K562 (cell line): ENCODE data around the gene TDRD12. TPM values are rescaled to one million over a fixed set of nuclear protein-coding genes. Genes with fewer than 3 reads are reported as not detected.

Source experiments
- ATAC-seq: fragments of 200-7000 bp; cut with Tn5 transposase; 3 replicates; pipeline ENCODE4 v1.9.1; 2020; ENCODE audit warnings: moderate library complexity
- BruUV-seq: library from RNA; stranded (reverse); fragments of 400-500 nt; replicated peaks from 2 replicates; lab custom pipeline; 2021; lab: Mats Ljungman, UMichigan
- CTCF ChIA-PET: fragments of 300-600 bp; formaldehyde crosslinking; extraction: SDS; loops from one replicate; lab custom pipeline; 2021; ENCODE audit warnings: low intra/inter-chr PET ratio; lab: Yijun Ruan, JAX
- POLR2A ChIA-PET: fragments of 300-600, 350-650 bp; sonication (Branson Sonifier 250); formaldehyde crosslinking; extraction: SDS; loops from one replicate; lab custom pipeline; 2021; ENCODE audit warnings: antibody characterized with exemption, inconsistent platforms; lab: Yijun Ruan, JAX
- DNase-seq, 4 experiments: peaks; one replicate each; pipeline versions ENCODE4 v3.0.0 to v3.0.0-alpha.2; 2011 to 2018; ENCODE audit warnings: low spot score in 3 of 4, mixed read lengths in 3 of 4; ENCODE audit errors: extremely low read depth in 1 of 4
- FAIRE-seq: peaks from 2 replicates; lab custom pipeline; 2011; peaks lifted over from hg19 to GRCh38; lab: Jason Lieb, UNC
- H2AFZ ChIP-seq: 2 replicates; pipeline ENCODE4 v1.6.0; 2011; ENCODE audit warnings: low read depth, low read length, control low read depth, inconsistent platforms
- H3K27ac ChIP-seq: fragments of 200-600 bp; 3 replicates; pipeline ENCODE4 v1.8.0; 2011; ENCODE audit warnings: low read depth, mild to moderate bottlenecking, control low read depth, inconsistent platforms, low read length, moderate library complexity, mixed read lengths; ENCODE audit errors: extremely low read depth
- H3K27me3 ChIP-seq, 2 experiments: fragments of 300-600 bp in 1 of 2; 2 replicates in 1 of 2; 3 replicates in 1 of 2; pipeline versions ENCODE4 v1.6.0 to v1.8.0; 2011; ENCODE audit warnings: inconsistent platforms in 2 of 2, low read length in 2 of 2, mild to moderate bottlenecking in 1 of 2, mixed read lengths in 1 of 2, moderate library complexity in 1 of 2; ENCODE audit not compliant: control insufficient read depth in 2 of 2, insufficient read depth in 2 of 2
- H3K36me3 ChIP-seq: fragments of 300-600 bp; 3 replicates; pipeline ENCODE4 v1.8.0; 2011; ENCODE audit warnings: mild to moderate bottlenecking, low read length, inconsistent platforms; ENCODE audit not compliant: control insufficient read depth, insufficient read depth
- H3K4me1 ChIP-seq, 2 experiments: fragments of 200-600 bp in 1 of 2; replicated peaks in 1 of 2; 2 replicates in 1 of 2; 3 replicates in 1 of 2; pipeline versions ENCODE4 v1.5.1 to v1.8.0; 2011; ENCODE audit warnings: inconsistent platforms in 2 of 2, low read length in 2 of 2, mild to moderate bottlenecking in 1 of 2, mixed read lengths in 1 of 2, moderate library complexity in 1 of 2; ENCODE audit not compliant: control insufficient read depth in 2 of 2, insufficient read depth in 2 of 2
- H3K4me2 ChIP-seq: 2 replicates; pipeline ENCODE4 v1.6.1; 2011; ENCODE audit warnings: low read length, control low read depth, inconsistent platforms, mixed read lengths; ENCODE audit not compliant: insufficient read depth
- H3K4me3 ChIP-seq: fragments of 200-600 bp; sonication (generic), shearing (Covaris generic); 2 replicates; pipeline ENCODE4 v1.5.1; 2016; ENCODE audit warnings: control low read depth, inconsistent platforms
- H3K79me2 ChIP-seq: fragments of 200-600 bp; 3 replicates; pipeline ENCODE4 v1.8.0; 2011; ENCODE audit warnings: low read length, inconsistent platforms; ENCODE audit not compliant: control insufficient read depth, insufficient read depth
- H3K9ac ChIP-seq, 2 experiments: 2 replicates each; pipeline versions ENCODE4 v1.6.0 to v1.6.1; 2011; ENCODE audit warnings: low read depth in 2 of 2, low read length in 2 of 2, control low read depth in 1 of 2, inconsistent platforms in 1 of 2, mild to moderate bottlenecking in 1 of 2, mixed read lengths in 1 of 2; ENCODE audit not compliant: insufficient read depth in 1 of 2
- H3K9me1 ChIP-seq: one replicate; pipeline ENCODE4 v1.6.0; 2011; ENCODE audit warnings: inconsistent platforms, mild to moderate bottlenecking, low read length, moderate library complexity; ENCODE audit not compliant: control insufficient read depth, insufficient read depth
- H3K9me3 ChIP-seq: replicated peaks from 2 replicates; pipeline ENCODE4 v1.5.1; 2011; ENCODE audit warnings: low read depth, low read length, inconsistent platforms; ENCODE audit not compliant: control insufficient read depth, insufficient read depth
- H4K20me1 ChIP-seq: replicated peaks from 2 replicates; pipeline ENCODE4 v1.6.1; 2011; ENCODE audit warnings: low read length, inconsistent platforms, mixed read lengths; ENCODE audit not compliant: control insufficient read depth, insufficient read depth
- ATF7 ChIP-seq: fragments of 450-650 bp; IDR thresholded peaks from 2 replicates; pipeline ENCODE4 v1.7.1; 2014; ENCODE audit warnings: mild to moderate bottlenecking, moderate library complexity
- CREM ChIP-seq: IDR thresholded peaks from 2 replicates; pipeline ENCODE4 v1.6.1; 2014; ENCODE audit warnings: antibody characterized with exemption, low read depth
- GABPA ChIP-seq: fragments of 200-800 bp; sonication (Bioruptor generic); conservative IDR thresholded peaks from 2 replicates; pipeline ENCODE4 v1.6.1; 2016; ENCODE audit warnings: low read depth, missing genetic modification characterization, missing compliant biosample characterization
- HDGF ChIP-seq: fragments of 450-650 bp; IDR thresholded peaks from 2 replicates; pipeline ENCODE4 v1.6.1; 2016
- MAFG ChIP-seq: fragments of 450-650 bp; conservative IDR thresholded peaks from 2 replicates; pipeline ENCODE4 v1.6.1; 2016; ENCODE audit warnings: missing genetic modification characterization, missing compliant biosample characterization
- NFIC ChIP-seq: fragments of 450-650 bp; IDR thresholded peaks from 2 replicates; pipeline ENCODE4 v1.6.1; 2017; ENCODE audit warnings: mild to moderate bottlenecking, inconsistent platforms
- PCBP2 ChIP-seq: fragments of 200-400 bp; formaldehyde crosslinking; IDR thresholded peaks from 2 replicates; pipeline ENCODE4 v1.6.1; 2018; ENCODE audit warnings: low read length, low read depth, mild to moderate bottlenecking, moderate library complexity; ENCODE audit not compliant: poor library complexity, severe bottlenecking
- ZNF274 ChIP-seq: IDR thresholded peaks from 2 replicates; pipeline ENCODE4 v1.6.1; 2011; ENCODE audit warnings: low read depth, mild to moderate bottlenecking, low read length, moderate library complexity, borderline replicate concordance
- ZNF717 ChIP-seq: fragments of 250-450 bp; sonication (Bioruptor Pico); IDR thresholded peaks from 2 replicates; pipeline ENCODE4 v1.5.0; 2021
- WGBS: fragments of 100-300 bp; shearing (Covaris generic); methylation state at CpG from one replicate; pipeline ENCODE4 v1.1.6; 2016; ENCODE audit warnings: low coverage, mixed read lengths; ENCODE audit not compliant: insufficient coverage; ENCODE audit errors: missing lambda C conversion rate; 5-methylcytosine and 5-hydroxymethylcytosine counted together
- in situ Hi-C: fragments of 300-500 bp; cut with MboI; formaldehyde crosslinking; loops from 4 replicates; pipeline ENCODE4 v1.15.0; 2018; ENCODE audit warnings: inconsistent platforms, mixed read lengths
- intact Hi-C: fragments of 100-400 bp; cut with micrococcal nuclease; formaldehyde crosslinking; loops from 2 replicates; pipeline ENCODE4 v1.14.2; 2022
- polyA plus RNA-seq, 8 experiments: library from polyadenylated mRNA; depleted of rRNA in 4 of 8; stranded (reverse) in 5 of 8; unstranded in 3 of 8; fragments of >200 nt; fragmentation: Nextera tagmentation in 2 of 8; fragmentation: Illumina TruSeq in 1 of 8; extraction: Ambion mirVana in 2 of 8; extraction: Trizol in 1 of 8; gene quantifications; 2 replicates each; pipeline versions ENCODE4 v1.2.1 to v1.2.3, GENCODE V29; 2011 to 2014; ENCODE audit warnings: inconsistent platforms in 1 of 8, missing spikeins in 1 of 8
- total RNA-seq, 7 experiments: library from RNA; depleted of rRNA in 6 of 7; stranded (reverse); fragments of >200 nt in 6 of 7; fragmentation: Illumina TruSeq in 2 of 7; extraction: Trizol in 2 of 7; gene quantifications; 2 replicates each; pipeline versions ENCODE4 v1.2.1 to v1.2.3, GENCODE V29; 2011 to 2021; ENCODE audit warnings: low replicate concordance in 1 of 7

TDRD12 gene
- total and polyA plus RNA-seq, 9 of the 15 experiments (the other 6 are each of a cell fraction or from before 2014, with no cell fraction given), result 0.03 TPM; not detected in 8

- POLR2A ChIA-PET, result interaction anchor here (1.0 kb wide), 1 partner anchor 59 kb away, joined by 3 read pairs; the partner anchor contains the start of gene NUDT19
- no TSS peak for BruUV-seq
- DNase-seq (no peak), FAIRE-seq (no peak), ATAC-seq (no peak)
- Histone ChIP-seq H3K9ac (no peak overlapping the region), H3K4me2 (no peak overlapping the region), H3K79me2 (no peaks in the 10 kb centered on the region), H2AFZ (no peak overlapping the region), H3K4me3 (no peak overlapping the region), H3K27me3 (peaks cover 21 to 22% of the 10 kb centered on the region in 2 experiments; a peak in 4 of 5 replicates), H3K36me3 (no peaks in the 10 kb centered on the region), H3K9me1 (no peaks in the 10 kb centered on the region), H3K27ac (no peak overlapping the region), H4K20me1 (no peaks in the 10 kb centered on the region), H3K4me1 (no peaks in the 10 kb centered on the region; a peak in 2 of 5 replicates), H3K9me3 (no peaks in the 10 kb centered on the region)
- CTCF ChIA-PET, result no interaction called here
- no peak for TF ChIP-seq GABPA (tag)
- 0 out of 2 replicates have a peak, but pooled peaks have one; percentile 16 for TF ChIP-seq CREM
- no peak for TF ChIP-seq MAFG (tag)
- TF ChIP-seq PCBP2, result no peak
- peak; percentile 18; the same call in 1 of the 2 replicates for TF ChIP-seq ATF7
- no peak for TF ChIP-seq HDGF
- TF ChIP-seq NFIC, result peak; percentile 54
- TF ChIP-seq ZNF274, result no peak
- no peak for TF ChIP-seq ZNF717 (CRISPR knock-in tag)
- 0% methylated on average over 4 of the region's 4 CpGs for WGBS
- intact Hi-C loops, result no loop called here
- in situ Hi-C loops, result no loop called here
Observed at GRCh38 chr19:32750441-32751055, 31.0 kb downstream of the TDRD12 start.
